Measurements from ENCODE around the gene ASCC1. TPM values are rescaled to one million over a fixed set of nuclear protein-coding genes. Genes with fewer than 3 reads are reported as not detected.

ASCC1 gene
- total and polyA plus RNA-seq, 2 of the 4 experiments (the other 2 are of a cell fraction): 15.9 to 21.0 TPM

GRCh38 chr10:72238392-72239175 is 22.5 kb upstream of the ASCC1 start:
- no peak overlapping the region for H2BK15ac ChIP-seq (ENCODE audit: low read depth, low read length)
- H3K56ac ChIP-seq (ENCODE audit: extremely low read depth, insufficient read depth, low read length): no peak overlapping the region
- H3K27me3 ChIP-seq (ENCODE audit: control insufficient read depth, insufficient read depth, low read length): no peaks in the 10 kb centered on the region
- H2BK20ac ChIP-seq (ENCODE audit: low read depth, low read length): no peak overlapping the region
- H3K18ac ChIP-seq (ENCODE audit: low read depth, low read length): no peak overlapping the region
- H4K20me1 ChIP-seq (ENCODE audit: insufficient read depth, low read length): peaks cover under 1% of the 10 kb centered on the region; the same call in 1 of the 2 replicates
- H3K4me3 ChIP-seq (ENCODE audit: insufficient read depth, low read depth, low read length): no peak overlapping the region
- in situ Hi-C loops (cut with MboI; ENCODE audit: low sequenced_read_pairs): no loop called here
- peaks cover 6% of the 10 kb centered on the region for H3K9me1 ChIP-seq (ENCODE audit: insufficient read depth, low read length)
- H2AFZ ChIP-seq (replicated peaks; ENCODE audit: low read length, poor library complexity): no peak overlapping the region
- H3K23ac ChIP-seq (ENCODE audit: low read depth, low read length): no peak overlapping the region
- H3K4ac ChIP-seq (ENCODE audit: low read depth, low read length): no peak overlapping the region
- no peak overlapping the region for H4K91ac ChIP-seq (ENCODE audit: insufficient read depth, low read depth, low read length)
- no peak overlapping the region for H2AK5ac ChIP-seq (ENCODE audit: low read depth, low read length)
- H3K4me1 ChIP-seq (ENCODE audit: control insufficient read depth, insufficient read depth, low read length): peaks cover 9% of the 10 kb centered on the region
- no peaks in the 10 kb centered on the region for H3K79me1 ChIP-seq (ENCODE audit: low read depth in 1 of 2, low read length in 2 of 2)
- ATAC-seq (ENCODE audit: low read depth): no peak
- no peak overlapping the region for H2BK120ac ChIP-seq (ENCODE audit: low read depth, low read length)
- no peak overlapping the region for H3K4me2 ChIP-seq (ENCODE audit: low read depth, low read length)
- no peak overlapping the region for H3K14ac ChIP-seq (replicated peaks; ENCODE audit: low read depth, low read length)
- peaks cover 9% of the 10 kb centered on the region; the same call in 1 of the 2 replicates for H3K36me3 ChIP-seq (ENCODE audit: control insufficient read depth, insufficient read depth, low read length)
- no peak overlapping the region for H2BK5ac ChIP-seq (ENCODE audit: low read depth, low read length, poor library complexity, severe bottlenecking)
- H4K8ac ChIP-seq (ENCODE audit: low read depth in 2 of 2, low read length in 2 of 2): no peak overlapping the region
- BruUV-seq (replicated peaks): no TSS peak
- no CpG with 5 or more reads among the region's 13 CpGs for WGBS, 2 experiments (ENCODE audit: extremely low coverage in 2 of 2, insufficient read length in 1 of 2)
- H3K9me3 ChIP-seq (ENCODE audit: control insufficient read depth, insufficient read depth, low read length): no peaks in the 10 kb centered on the region
- dilution Hi-C loops (cut with HindIII; ENCODE audit: low sequenced_read_pairs, unreplicated experiment): no loop called here
- POLR2A ChIA-PET (ENCODE audit: unreplicated experiment): no interaction called here
- intact Hi-C loops (cut with micrococcal nuclease): no loop called here
- no peak overlapping the region for H4K5ac ChIP-seq (ENCODE audit: low read depth, low read length)
- H3K27ac ChIP-seq (ENCODE audit: insufficient read depth, low read length): no peak overlapping the region
- no peak for DNase-seq
- no peak overlapping the region for H3K9ac ChIP-seq (ENCODE audit: low read depth, low read length)
- CTCF ChIA-PET: no interaction called here
- no peak overlapping the region for H2AK9ac ChIP-seq (replicated peaks; ENCODE audit: low read depth, low read length, poor library complexity)
- TF ChIP-seq POLR2A (IDR thresholded peaks at IDR 0.05; ENCODE audit: low read depth, low read length): no peak
- TF ChIP-seq ELK1 (IDR thresholded peaks at IDR 0.05; ENCODE audit: borderline replicate concordance, low read depth, low read length): no peak
- no peak for TF ChIP-seq MAFK (IDR thresholded peaks at IDR 0.05; ENCODE audit: low read depth, low read length)
- no peak for TF ChIP-seq RFX5 (IDR thresholded peaks at IDR 0.05; ENCODE audit: low read depth, low read length)
- no peak for TF ChIP-seq USF2 (IDR thresholded peaks at IDR 0.05; ENCODE audit: low read depth, low read length)
- TF ChIP-seq MAZ (IDR thresholded peaks at IDR 0.05; ENCODE audit: borderline replicate concordance, low read depth, low read length): no peak
- no peak for TF ChIP-seq RAD21 (IDR thresholded peaks at IDR 0.05; ENCODE audit: low read length)
- no peak for TF ChIP-seq SMC3 (IDR thresholded peaks at IDR 0.05; ENCODE audit: low read depth, low read length)
- no peak for TF ChIP-seq CTCF (conservative IDR thresholded peaks at IDR 0.05; ENCODE audit: low read depth, low read length)
- TF ChIP-seq NFE2L2 (IDR thresholded peaks at IDR 0.05; ENCODE audit: low read depth, low read length): no peak
- TF ChIP-seq RCOR1 (IDR thresholded peaks at IDR 0.05; ENCODE audit: insufficient replicate concordance, low read length): no peak
- TF ChIP-seq CHD1 (IDR thresholded peaks at IDR 0.05; ENCODE audit: low read depth, low read length): no peak
- TF ChIP-seq BHLHE40 (IDR thresholded peaks at IDR 0.05; ENCODE audit: low read depth, low read length): no peak
- no peak for TF ChIP-seq MXI1 (IDR thresholded peaks at IDR 0.05; ENCODE audit: borderline replicate concordance, low read depth, low read length)
- TF ChIP-seq FOS (IDR thresholded peaks at IDR 0.05; ENCODE audit: low read depth, low read length): no peak
- no peak for TF ChIP-seq CEBPB (IDR thresholded peaks at IDR 0.05; ENCODE audit: low read depth, low read length)

Data from IMR-90 (cell line).